HG02610 (cell line): ENCODE measurements around the gene RSPO1.
A peak's percentile ranks its signal among the peaks of the same experiment; 100 is the strongest.
"Not testable (repeated sequence)": the region's sequence is repeated elsewhere in the genome, so short reads cannot be mapped to it uniquely, and the experiment has no call there.

Source experiments
- ATAC-seq: cut with Tn5 transposase; IDR thresholded peaks from one replicate; pipeline ENCODE4 v1.9.1; 2021; ENCODE audit warnings: mild to moderate bottlenecking, moderate library complexity; ENCODE audit not compliant: unreplicated experiment

Gene RSPO1

DNA sequence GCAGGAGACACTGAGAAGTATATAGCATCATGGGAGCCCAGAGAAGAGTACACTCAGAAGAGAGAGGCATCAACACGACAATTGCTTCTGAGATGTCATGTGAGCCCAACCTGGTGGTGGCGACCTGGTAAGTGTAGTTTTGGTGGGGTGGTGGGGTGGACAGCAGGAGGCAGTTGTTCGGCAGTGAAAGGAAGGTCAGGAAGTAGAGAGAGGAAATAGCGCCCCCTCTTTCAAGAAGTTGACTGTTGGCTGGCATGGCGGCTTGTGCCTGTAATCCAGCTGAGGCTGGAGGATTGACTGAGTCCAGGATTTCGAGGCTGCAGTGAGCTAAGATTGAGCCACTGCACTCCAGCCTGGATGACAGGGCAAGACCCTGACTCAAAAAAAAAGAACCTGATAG lies 12.6 kb downstream of the RSPO1 start:
- ATAC-seq = no peak

DNA sequence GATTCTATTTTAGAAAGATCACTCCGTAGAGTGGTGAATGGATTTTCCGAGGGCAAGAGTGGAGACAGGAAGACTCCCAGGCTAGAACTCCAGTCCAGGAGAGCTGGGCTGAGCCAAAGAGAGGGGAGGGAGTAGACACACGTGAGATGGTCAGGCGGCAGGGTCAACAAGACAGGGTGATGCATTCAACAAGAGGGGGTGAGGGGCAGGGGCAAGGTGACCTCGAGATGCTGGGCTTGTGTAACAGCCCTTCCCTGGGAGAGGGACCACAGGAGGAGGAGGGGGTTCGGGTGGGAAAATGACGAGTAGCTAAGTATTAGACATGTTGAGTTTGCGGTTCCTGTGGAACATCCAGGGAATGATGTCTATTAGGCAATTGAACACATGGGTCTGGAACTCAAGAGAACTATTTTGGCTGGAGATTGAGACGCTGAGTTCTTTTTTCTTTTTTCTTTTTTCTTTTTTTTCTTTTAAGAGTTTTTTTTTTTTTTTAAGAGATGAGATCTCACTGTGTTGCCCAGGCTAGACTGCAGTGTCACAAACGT lies 13.3 kb downstream of the RSPO1 start:
- ATAC-seq = no peak

DNA sequence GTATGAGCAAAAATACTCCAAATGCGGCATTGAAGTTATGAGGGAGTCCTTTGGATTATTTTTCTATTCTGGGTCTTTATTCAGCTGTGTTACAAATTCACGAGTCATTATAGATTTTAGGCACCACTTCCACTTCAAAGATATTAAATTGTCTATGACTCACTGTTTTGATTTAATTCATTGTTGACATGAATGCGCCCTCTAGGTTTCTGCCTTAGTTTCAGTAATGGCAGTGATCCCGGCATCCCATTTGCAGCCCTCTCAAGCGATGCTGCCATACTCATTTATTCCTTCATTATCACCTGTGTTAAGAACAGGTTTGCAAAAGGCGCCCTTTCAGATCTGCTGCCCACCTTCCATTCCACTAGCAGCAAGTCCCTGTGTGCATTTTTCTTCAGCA lies 14.0 kb downstream of the RSPO1 start:
- no peak for ATAC-seq

DNA sequence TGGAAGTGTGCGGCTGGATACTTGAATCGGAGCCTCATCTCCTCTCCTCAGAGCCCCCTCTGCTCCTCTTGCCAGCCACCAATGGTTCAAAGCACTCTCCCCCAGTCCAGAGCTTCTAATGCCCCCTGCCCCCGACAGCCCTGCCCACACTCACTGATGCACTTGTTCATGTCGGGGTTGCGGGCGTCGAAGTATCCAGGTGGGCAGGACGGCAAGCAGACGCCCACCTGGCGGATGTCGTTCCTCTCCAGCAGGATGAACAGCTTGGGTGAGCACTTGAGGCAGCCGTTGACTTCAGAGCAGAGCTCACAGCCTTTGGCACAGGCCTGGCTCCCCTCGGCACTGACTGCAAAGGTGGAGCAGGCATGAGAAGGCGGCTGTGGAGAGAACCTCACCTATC lies 18.4 kb downstream of the RSPO1 start:
- no peak for ATAC-seq

DNA sequence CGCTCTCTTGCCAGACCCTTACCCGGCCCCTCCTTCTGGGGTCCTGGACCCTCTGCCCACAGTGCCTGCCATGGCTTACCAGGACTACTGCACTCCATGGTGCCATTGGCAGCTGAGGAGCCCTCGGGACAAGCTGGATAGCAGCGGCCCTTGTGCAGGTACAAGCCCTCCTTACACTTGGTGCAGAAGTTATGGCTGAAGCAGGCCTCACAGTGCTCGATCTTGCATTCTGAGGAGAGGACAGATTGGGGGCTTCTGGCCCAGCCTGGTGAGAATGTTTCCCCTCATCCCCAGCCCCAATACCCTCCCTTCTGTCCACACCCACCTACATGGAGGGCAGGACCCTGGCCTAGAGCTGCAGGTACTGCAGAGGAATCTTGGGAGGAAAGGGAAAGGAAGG lies 20.6 kb downstream of the RSPO1 start:
- no peak for ATAC-seq

DNA sequence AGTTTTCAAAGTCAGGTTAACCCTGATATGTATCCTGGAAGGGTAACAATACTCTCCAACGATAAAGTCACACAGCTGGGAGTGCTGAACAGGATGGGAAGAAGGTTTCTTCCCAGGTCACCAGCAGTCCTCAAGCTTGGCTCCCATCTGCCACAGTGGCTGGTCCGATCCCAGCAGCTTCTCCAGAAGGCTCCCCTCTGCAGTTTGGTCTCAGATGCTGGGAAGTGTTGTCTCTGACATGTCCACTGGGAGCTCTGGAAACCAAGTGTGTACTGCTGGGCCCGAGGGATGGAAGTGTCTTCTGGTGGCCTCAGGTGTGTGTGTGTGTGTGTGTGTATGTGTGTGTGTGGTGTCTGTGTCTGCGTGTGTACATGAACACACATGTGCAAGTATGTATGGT lies 22.5 kb downstream of the RSPO1 start:
- ATAC-seq = no peak

DNA sequence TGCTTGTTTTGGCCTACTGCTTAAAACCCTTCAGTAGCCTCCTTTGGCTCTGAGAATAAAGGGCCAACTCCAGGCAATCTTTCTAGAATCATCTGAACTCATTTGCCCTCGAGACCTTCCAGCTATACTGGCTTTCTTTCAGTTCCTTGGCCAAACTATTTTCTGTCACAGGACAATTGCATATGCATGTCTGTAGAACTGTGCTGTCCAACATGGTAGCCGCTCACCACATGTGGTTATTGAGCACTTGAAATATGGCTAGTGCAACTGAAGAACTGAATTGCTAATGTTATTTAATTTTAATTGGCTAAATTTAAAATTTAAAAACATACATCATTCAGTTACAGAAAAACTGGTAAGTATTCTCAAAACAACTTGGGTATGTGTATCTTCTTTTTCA lies 24.7 kb downstream of the RSPO1 start:
- no peak for ATAC-seq

DNA sequence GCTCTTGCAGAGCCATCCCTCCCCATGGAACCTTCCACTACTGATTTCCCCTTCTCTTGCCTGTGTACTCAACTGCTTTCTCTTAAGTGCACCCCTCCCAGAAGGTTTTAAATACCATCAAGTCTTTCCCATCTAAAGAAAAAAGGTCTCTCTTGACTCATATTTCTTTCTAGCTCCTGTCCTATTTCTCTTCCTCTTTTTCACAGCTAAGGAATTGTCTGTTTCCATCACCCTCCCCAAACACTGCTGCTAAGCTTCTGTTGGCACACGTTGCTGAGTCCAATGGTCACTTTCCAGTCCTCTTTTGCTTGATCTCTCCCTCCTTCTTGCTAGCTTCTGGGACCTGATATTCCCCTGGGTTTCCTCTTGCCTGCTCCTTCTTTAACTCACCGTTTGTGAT lies 25.7 kb downstream of the RSPO1 start:
- no peak for ATAC-seq

DNA sequence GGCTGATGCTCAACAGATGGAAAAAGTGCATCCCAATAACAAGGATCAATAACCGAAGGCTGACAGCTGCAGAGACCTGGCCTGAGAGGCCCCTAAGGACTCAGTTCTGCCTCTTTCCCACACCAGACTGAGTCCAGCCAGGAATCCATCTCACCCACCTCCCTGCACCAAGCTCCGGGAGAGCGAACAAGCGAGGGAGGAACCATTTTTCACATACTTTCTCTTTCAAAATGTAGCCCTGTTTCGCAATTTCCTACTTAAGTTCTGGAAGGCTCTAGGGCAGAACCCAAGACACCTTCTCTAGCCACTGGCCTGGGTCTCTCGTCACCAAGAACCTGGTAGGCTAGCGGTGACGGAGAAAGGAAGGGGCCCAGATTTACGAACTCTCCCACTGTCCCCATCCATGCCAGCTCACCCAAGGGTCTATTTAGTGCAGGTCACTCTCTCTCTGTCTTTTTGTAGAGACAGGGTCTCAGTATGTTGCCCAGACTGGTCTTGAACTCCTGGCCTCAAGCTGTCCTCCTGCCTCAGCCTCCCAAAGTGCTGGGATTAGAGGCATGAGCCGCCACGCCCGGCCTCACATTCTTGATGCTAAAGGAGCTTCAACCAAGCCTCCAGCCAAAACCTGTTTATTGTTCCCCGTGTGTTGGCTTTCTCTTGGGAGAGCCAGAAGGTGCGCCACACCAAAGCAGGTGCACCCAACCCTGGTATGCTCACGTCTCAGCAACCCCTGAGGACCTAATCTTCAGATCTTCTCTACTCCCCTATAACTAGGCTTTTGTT lies 28.0 kb downstream of the RSPO1 start:
- ATAC-seq = no peak

DNA sequence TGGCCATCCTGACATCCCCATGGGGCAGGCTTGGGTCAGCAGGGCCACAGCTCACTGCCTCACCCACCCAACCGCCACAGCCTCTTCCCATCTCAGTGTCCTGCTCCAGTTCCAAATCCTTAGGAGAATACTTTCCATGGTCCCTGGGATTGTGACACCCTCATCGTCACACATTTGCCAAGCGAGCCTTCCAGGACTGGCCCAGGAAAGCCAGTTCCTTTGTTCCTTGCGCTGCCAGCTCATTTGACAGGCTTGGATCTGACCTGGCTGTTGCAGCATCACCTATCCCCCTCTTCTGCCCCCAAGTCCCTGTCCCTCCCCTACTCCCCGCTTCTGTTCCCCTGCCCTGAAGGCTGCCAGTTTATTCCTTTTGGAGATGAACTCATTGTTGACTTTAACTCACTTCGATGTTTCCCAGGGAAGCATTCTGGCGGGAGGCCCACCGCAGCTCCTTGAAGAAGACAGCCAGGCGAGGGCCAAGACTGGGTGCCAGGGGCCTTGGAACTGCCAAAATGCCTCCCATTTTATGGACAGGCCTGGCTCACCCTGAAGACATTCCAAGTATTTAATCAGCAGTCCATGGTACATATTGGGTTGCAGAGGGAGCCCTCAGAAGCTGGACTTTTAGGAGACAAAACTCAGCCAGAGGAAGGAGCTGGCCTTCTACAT lies 28.8 kb downstream of the RSPO1 start:
- no peak for ATAC-seq

DNA sequence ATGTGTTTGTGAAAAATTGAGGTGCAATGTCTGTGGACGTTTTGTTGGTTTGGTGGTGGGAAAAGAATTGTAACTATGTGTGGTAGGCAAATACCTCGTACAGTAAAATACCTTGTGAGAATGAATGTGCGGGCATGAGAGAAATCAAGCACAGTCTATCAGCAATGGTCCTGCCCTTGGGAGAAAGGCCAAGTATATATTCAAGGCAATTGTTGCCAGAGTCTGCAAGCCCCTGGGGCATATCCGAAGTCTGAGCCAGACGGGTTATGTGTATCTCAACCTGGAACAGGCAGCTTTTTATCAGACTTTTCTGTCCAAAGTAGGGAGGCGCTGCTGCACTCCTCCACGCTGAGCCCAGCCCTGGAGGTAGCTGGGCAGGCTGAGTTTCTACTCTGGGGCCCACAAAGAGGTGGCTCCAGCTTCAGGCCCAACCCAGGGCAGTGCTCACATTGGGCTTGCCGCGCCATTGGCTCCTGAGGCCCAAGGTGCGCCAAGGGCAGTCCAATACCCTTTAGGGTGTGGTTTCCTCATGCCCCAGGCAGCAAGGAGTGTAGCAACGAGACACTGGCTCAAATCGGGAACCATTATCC lies 29.5 kb downstream of the RSPO1 start:
- no peak for ATAC-seq

DNA sequence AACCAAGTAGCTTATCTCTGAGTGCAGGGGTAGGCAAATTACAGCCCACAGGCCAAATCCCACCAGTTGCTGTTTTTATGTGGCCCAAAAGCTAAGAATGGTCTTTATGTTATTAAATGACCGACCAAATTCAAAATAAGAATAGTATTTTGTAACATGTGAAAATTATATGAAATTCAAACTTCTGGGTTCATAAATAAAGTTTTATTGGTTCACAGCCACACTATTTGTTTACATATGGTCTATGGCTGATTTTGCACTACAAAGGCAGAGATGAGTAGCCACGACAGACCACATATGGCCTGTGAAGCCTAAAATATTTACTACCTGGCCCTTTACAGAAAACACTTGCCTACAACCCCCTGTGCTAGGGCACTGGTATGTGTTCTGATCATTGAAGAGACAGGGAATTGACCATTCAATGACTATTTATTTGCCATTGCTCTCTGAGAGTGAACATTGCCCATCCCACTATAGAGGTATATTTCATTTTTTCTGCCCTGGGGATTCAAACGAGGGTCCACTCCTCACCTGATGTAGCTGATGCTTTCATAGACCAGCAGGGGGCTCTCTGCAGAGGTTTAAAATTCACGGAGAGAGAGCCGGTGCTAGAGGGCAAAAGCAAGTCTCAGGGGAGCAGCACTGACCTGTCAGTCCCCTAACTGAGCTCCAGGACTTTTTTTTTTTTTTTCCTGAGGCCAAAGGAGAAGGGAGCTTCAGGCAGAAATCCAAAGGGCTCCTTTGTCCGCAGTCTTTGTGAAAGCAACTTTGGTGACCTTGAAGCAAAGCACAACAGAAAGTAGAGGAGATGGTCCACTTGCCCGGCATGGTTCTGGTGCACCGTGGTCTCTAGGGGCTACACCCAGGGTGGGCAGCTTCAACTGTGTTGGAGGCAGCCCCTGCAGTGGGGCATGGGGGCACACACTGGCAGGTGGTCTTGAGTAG lies 31.7 kb downstream of the RSPO1 start:
- no peak for ATAC-seq

DNA sequence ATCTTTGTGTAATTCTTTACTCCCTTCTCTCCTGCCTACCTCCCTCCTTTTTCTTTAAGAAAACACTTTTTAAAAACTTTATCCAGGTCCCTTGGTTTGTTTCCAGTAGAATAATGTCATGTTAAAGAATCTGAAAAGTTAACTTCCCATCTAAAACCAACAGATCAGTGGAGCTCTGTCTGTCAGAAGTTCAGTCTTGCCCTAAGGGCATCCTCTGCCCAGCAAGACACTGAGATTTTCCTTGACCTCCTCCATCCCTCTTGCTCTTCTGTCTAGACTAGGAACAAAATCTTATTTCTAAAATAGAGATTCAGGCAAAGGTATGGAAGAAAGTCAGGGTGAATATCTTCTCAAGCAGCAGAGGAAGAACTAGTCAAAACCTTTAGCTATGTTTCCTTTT lies 33.3 kb downstream of the RSPO1 start:
- ATAC-seq = no peak

DNA sequence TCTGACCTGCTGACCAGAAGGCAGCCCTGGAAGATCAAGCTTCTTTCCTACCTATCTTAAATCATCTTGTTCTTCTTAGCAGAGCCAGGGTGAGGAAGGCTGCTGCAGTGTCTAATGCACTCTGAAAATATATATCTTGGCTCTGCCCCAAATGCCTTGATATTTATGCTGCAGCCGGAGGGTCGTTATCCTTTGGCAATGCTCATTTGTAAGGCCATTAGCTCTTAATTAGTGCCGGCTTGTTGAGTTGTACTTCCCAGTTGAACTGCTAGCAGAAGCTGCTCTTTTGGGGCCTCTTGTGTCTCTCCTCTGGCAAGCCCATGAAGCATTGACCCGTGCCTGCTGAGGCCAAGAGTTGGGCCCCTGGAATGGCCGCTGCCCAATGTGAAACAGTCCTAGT lies 34.8 kb downstream of the RSPO1 start:
- no peak for ATAC-seq

DNA sequence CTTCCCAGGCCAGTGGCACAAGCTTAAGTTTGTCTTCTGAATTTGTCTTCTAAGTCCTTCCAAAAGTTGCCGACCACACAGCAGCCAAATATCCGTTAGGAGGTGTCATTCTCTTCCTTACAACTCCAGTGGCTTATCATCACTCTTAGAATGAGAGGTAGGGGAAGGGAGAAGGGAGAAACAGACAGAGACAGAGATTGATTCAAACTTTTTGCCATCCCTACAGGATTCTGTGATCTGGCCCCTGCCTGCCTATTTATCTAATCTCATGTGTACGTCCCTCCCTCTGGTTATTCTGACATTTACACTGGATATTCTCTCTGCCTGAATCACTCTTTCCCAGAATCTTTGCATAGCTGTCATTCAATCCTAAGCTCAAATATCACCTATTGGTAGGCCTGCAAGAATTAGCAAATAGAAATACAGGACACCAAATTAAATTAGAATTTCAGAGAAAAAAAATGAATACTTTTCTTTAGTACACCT lies 38.5 kb downstream of the RSPO1 start:
- ATAC-seq = no peak

DNA sequence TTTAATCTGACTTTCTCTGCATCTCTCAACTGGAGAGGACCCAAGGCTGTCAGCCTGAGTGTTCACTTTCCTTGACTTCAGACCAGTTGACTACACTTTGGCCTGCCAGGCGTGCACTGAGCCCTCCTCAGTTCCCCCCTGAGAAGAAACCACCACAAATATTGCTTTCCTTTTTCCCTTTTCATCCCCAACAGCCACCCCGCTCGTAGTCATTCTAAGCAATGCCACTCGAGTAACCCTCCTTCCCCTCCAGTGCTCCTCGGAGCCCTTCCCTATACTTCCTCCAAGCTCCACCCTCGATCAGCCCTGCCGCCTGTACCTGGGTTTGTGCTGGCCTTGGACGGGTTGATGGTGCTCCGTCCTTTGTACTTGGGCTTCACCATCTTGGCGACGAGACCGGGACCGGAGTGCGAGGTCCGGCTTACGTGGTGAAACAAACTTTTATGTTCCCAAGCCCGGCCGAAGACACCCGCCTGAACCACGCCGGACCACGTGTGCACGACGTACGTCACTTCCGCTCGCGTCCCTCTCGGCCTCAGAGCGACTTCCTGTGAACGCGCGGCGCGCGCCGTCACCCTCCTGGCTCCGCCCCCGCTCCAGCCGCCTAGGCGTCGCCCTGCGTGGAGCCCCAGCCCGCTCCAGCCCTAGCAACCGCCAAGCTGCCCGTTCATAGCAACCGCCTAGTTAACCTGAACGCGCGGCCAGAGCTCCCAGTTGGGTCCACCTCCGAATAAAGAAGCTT lies 39.1 kb downstream of the RSPO1 start, which contains the start of gene GNL2:
Gene GNL2, minus strand, starts transcription at position 498 of the 742 bp plus-strand sequence. Its CDS starts 115 bp downstream, at position 383.
- peak; percentile 95 for ATAC-seq

DNA sequence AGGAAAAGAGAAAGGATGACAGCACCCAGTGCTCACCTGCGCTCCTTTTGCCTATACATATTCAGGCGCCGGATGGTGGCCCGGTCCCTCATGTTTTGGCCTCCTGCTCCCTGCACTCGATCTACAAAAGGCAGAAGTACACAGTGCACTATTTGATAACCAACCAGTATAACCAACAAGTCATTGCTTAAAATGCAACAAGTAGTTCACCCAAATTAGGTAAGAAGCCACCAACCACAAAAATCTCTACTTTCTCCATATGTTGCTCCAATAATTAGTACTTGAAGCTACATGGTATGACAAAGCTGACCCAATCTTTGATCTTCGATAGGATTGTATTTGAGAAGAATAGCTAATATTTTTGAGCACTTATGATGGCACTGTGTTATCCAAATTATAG lies 41.0 kb downstream of the RSPO1 start:
- ATAC-seq = no peak

DNA sequence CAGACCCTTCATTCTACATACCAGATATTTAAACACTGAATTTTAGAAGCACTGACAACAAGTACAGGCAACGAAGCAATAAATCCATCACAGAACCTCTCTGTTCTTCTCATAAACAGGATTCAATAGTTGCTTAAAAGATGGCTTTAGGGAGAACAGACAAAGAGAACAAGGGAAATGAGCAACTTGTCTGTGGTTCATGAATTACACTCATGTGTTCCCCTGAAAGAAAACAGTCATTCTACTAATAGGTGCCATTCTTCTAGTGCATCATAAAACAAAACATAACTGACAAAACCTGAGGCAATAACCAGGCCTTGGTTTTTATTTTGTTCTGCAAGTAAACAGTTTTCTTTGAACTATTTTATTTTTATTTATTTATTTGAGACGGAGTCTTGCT lies 45.8 kb downstream of the RSPO1 start:
- no peak for ATAC-seq

DNA sequence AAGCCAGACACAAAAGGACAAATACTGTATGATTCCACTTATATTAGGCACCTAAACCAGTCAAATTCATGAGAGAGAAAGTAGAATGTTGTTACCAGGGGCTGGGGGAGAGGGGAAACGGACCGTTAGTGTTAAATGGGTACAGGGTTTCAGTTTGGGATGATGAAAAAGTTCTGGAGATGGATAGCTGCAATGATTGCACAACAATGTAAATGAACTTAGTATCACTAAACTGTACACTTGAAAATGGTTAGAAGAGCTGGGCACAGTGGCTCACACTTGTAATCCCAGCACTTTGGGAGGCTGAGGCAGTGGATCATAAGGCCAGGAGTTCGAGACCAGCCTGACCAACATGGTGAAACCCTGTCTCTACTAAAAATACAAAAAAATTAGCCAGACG lies 50.1 kb downstream of the RSPO1 start:
- not testable (repeated sequence) for ATAC-seq

DNA sequence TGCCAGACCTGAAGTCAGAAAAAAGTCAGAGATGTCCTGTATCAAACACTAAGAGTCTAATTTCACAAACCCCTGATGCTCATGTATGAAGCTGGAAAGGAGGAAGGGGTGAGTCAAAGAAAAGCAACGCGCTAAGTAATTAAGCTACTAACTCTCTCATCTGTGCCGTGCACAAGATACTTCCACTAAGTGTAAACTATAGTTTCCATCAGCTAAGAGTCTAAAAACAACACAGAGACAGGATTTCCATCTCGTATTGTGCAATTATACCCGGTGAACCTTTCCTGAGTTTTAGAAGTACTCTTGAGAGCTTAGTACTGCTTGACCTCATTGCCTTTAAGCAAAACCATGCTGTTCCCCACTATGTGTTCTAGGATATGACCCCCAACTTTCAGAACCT lies 59.0 kb downstream of the RSPO1 start:
- ATAC-seq = no peak
